ENCODE measurements around the gene ARL15. TPM values are rescaled to one million over a fixed set of nuclear protein-coding genes. Genes with fewer than 3 reads are reported as not detected.

The ARL15 gene
- total and polyA plus RNA-seq, 4 donors = 5.0 to 24.8 (median 13.3) TPM

DNA sequence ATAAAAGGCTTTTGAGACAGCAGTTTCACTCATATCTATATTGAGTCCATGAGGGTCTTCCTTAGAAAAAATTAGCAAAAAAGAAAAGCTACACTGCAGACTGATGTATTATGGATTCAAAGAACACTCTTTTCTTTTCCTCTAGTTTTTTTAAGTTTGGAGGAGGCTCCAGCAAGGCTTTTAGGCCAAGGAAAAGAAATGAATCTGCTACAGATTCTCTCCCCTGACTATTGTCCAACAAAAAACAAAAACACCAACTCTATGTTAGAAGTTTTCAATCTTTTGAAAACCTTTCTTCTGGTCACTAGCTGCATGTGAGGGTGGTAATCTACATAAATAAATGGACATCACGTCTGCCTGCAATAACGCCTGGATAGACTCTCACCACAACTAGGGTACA lies 310.4 kb downstream of the ARL15 start:
- WGBS = 95% methylated on average over 2 of the region's 2 CpGs
- Histone ChIP-seq H3K27ac (ENCODE audit: low read depth in 1 of 2, low read length in 2 of 2) (no peak overlapping the region), H3K27me3 (ENCODE audit: control insufficient read depth in 4 of 4, insufficient read depth in 4 of 4, low read length in 3 of 4) (no peaks in the 10 kb centered on the region), H3K36me3 (ENCODE audit: control insufficient read depth in 4 of 4, insufficient read depth in 3 of 4, low read depth in 1 of 4, low read length in 3 of 4) (peaks cover 0 to 1% (median 0%) of the 10 kb centered on the region in 4 donors), H3K4me1 (ENCODE audit: control insufficient read depth in 4 of 4, insufficient read depth in 4 of 4, low read length in 3 of 4) (peaks cover 0 to 9% (median 3%) of the 10 kb centered on the region in 4 donors), H3K9me3 (ENCODE audit: control insufficient read depth in 4 of 4, low read length in 3 of 4) (no peaks in the 10 kb centered on the region), H3K4me3 (ENCODE audit: low read depth in 1 of 3, low read length in 3 of 3) (no peak overlapping the region), H3K9ac (ENCODE audit: low read depth in 1 of 2, low read length in 2 of 2) (no peak overlapping the region)
- DNase-seq (ENCODE audit: low spot score) = no peak
- TF ChIP-seq GABPA (IDR thresholded peaks at IDR 0.05 in 1 of 2, conservative IDR thresholded peaks at IDR 0.05 in 1 of 2) (no peak), YY1 (IDR thresholded peaks at IDR 0.05) (no peak), RXRA (IDR thresholded peaks at IDR 0.05) (no peak), EGR1 (IDR thresholded peaks at IDR 0.05; ENCODE audit: low read depth in 2 of 2) (no peak), HNF4A (conservative IDR thresholded peaks at IDR 0.05) (no peak), HNF4G (IDR thresholded peaks at IDR 0.05) (no peak), RAD21 (IDR thresholded peaks at IDR 0.05) (no peak), FOXA2 (IDR thresholded peaks at IDR 0.05) (no peak), NR2F2 (IDR thresholded peaks at IDR 0.05) (no peak), MAX (IDR thresholded peaks at IDR 0.05) (no peak), FOXA1 (IDR thresholded peaks at IDR 0.05) (no peak), SP1 (IDR thresholded peaks at IDR 0.05) (no peak)
- TF ChIP-seq, protein P1, sequence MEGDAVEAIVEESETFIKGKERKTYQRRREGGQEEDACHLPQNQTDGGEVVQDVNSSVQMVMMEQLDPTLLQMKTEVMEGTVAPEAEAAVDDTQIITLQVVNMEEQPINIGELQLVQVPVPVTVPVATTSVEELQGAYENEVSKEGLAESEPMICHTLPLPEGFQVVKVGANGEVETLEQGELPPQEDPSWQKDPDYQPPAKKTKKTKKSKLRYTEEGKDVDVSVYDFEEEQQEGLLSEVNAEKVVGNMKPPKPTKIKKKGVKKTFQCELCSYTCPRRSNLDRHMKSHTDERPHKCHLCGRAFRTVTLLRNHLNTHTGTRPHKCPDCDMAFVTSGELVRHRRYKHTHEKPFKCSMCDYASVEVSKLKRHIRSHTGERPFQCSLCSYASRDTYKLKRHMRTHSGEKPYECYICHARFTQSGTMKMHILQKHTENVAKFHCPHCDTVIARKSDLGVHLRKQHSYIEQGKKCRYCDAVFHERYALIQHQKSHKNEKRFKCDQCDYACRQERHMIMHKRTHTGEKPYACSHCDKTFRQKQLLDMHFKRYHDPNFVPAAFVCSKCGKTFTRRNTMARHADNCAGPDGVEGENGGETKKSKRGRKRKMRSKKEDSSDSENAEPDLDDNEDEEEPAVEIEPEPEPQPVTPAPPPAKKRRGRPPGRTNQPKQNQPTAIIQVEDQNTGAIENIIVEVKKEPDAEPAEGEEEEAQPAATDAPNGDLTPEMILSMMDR (IDR thresholded peaks at IDR 0.05; ENCODE audit: low read depth, low read length, missing input control) = no peak
- TF ChIP-seq, protein P2, sequence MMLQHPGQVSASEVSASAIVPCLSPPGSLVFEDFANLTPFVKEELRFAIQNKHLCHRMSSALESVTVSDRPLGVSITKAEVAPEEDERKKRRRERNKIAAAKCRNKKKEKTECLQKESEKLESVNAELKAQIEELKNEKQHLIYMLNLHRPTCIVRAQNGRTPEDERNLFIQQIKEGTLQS (IDR thresholded peaks at IDR 0.05) = no peak
- TF ChIP-seq, protein P3, sequence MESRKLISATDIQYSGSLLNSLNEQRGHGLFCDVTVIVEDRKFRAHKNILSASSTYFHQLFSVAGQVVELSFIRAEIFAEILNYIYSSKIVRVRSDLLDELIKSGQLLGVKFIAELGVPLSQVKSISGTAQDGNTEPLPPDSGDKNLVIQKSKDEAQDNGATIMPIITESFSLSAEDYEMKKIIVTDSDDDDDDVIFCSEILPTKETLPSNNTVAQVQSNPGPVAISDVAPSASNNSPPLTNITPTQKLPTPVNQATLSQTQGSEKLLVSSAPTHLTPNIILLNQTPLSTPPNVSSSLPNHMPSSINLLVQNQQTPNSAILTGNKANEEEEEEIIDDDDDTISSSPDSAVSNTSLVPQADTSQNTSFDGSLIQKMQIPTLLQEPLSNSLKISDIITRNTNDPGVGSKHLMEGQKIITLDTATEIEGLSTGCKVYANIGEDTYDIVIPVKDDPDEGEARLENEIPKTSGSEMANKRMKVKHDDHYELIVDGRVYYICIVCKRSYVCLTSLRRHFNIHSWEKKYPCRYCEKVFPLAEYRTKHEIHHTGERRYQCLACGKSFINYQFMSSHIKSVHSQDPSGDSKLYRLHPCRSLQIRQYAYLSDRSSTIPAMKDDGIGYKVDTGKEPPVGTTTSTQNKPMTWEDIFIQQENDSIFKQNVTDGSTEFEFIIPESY (IDR thresholded peaks at IDR 0.05) = no peak

DNA sequence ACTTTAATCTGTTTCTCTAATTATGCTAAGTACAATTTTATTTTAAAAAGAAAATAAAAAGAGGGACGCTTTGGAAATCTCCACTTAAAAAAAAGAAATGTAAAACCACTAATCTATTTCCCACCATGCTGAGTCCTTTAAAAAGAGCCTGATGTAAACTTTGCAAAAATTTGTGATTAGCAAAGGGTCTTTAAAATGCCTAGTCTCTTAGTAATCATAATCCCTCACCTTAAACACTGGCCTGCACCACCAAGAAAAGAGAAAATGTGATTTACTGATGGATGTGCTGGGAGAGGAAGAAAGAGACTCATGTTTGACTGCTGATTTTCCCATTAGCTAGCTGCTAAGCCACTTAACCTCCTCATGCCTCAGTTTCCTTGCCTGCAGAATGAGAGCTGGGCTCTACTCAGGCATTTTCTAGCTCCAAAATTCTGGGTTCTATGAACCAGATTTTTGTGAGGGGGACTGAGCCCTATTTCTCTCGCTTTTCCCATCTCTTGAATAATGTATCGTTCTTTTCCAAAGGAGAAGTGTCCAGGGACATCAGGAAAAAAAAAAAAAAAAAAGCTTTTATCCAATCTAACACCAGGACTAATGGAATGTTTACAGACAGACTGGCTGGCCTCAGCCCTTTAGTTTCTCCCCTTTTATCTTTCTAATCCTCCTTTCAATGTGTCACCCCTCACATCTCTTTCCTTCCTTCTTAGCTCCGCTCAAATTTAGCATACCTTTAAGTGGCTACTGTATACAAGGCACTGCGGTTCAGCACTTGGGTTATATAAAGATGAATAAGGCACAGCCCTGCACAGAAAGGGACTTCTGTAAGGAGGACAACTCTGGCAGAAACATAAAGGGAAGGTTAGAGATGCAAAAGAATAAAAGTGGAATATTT lies 312.4 kb downstream of the ARL15 start:
- H3K27me3 ChIP-seq (ENCODE audit: control insufficient read depth in 4 of 4, insufficient read depth in 4 of 4, low read length in 3 of 4) = no peaks in the 10 kb centered on the region
- peaks cover 0 to 1% (median 0%) of the 10 kb centered on the region in 4 donors for H3K36me3 ChIP-seq (ENCODE audit: control insufficient read depth in 4 of 4, insufficient read depth in 3 of 4, low read depth in 1 of 4, low read length in 3 of 4)
- H3K4me3 ChIP-seq (ENCODE audit: low read depth in 1 of 3, low read length in 3 of 3) = no peak overlapping the region
- no peaks in the 10 kb centered on the region for H3K9me3 ChIP-seq (ENCODE audit: control insufficient read depth in 4 of 4, low read length in 3 of 4)
- H3K4me1 ChIP-seq (ENCODE audit: control insufficient read depth in 4 of 4, insufficient read depth in 4 of 4, low read length in 3 of 4) = peaks cover 0 to 6% (median 1%) of the 10 kb centered on the region in 4 donors
- no peak for DNase-seq (ENCODE audit: low spot score)
- H3K9ac ChIP-seq (ENCODE audit: low read depth in 1 of 2, low read length in 2 of 2) = no peak overlapping the region
- H3K27ac ChIP-seq (ENCODE audit: low read depth in 1 of 2, low read length in 2 of 2) = no peak overlapping the region
- TF ChIP-seq EGR1 (IDR thresholded peaks at IDR 0.05; ENCODE audit: low read depth in 2 of 2) (no peak), RAD21 (IDR thresholded peaks at IDR 0.05) (no peak)
- WGBS = 96% methylated on average over 5 of the region's 5 CpGs

All from liver (tissue), 9 donors.